Measurements from ENCODE around the gene GLYR1.

- TF ChIP-seq POLR2A (IDR thresholded peaks at IDR 0.05; ENCODE audit: low read length) (no peak), GATA1 (IDR thresholded peaks at IDR 0.05; ENCODE audit: low read depth, low read length) (no peak)
These were observed 30.2 kb upstream of the GLYR1 start for GRCh38 chr16:4877380-4877685.

Measured in erythroblast (primary cell).